Bone marrow (tissue), 2 donors: ENCODE results near the gene SMARCA2.

Experiments used
- DNase-seq, 2 donors: peaks; one replicate each; lab custom pipeline; 2025; lab: John Stamatoyannopoulos, UW

Gene SMARCA2

DNA sequence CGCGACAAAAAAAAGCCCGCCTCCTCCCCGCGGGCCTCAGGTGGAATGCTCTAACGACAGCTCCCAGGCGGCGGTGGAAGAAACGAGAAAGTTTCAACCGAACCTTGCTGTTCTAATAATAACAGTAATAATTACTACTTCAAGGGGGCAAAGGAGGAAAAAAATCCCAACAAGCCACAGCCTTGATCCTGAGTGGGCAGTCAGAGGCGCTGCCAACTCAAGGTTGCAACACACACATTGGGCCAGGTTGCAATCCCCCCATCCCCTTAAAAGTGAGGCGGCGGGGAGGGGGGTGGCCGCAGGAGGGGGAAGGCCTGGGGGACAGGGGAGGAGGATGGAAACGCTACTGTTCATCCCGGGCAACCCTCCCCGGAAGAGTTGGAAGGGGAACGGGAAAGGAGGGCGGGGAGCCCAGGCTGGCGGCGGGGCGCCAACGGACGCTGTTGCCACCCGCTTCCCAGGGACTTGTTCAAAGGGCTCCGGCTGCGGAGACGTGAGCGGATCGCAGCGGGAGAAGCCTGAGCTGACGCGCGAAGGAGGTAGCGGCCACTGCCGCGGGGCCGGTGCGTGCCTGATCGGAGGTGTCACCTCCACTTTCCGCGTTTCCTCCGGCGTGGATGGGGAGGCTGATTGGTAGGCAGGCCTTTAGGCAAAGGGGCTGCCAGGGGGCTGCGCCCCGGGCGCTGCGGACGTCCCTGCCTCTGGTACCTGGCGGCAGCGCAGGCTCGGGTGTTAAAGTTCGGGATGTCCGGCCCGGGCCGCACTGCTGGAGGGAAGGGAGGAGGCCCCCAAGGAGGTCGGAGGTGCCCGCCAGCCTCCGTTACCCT is 647 bp downstream of the SMARCA2 start:
- DNase-seq = peak in 1 of 2 donors; percentile 40

DNA sequence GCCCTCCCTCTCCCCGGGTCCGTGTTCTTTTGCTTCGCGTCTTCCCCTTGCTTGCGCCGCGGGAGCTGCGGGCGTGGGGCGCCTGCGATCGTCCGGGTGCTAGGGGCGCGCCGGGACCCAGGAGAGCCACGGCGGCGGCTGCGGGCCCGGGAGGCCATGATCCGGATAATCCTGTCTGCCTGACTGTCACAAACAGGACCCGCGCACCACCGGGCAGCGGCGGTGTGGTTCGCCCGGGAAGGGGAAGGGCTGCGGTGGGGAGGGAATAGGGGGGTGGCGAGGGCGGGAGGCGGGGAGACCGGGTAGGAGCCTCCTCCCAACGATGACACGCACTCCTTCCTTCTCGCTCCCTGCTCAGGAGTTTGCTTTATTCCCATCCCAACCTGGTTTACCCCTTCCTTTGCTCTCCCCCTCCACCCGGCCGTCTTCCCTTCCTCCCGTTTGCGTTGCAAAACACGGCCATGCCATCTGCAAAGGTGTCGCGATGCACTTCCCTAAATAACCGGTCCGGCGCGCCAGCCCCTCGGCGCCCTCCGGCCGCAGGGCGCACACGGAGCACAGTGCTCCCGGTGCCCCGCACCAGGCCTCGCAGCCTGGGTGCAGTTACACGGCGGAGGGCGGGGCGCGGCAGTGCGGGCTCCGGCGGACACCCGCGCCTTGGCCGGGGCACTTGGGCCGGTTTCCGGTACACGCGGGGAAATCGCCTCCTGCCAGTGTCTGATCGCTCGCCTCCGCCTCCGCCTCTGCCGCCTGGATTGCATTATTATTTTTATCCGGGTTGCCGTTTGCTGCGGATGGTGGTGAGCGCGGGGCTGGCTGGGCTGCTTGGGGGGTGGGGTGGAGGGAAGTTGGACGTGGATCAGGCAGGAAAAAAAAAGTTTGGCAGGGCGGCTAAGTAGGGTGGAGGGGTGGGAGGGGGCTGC is 1.5 kb downstream of the SMARCA2 start:
- DNase-seq = peak; percentile 33 to 41

DNA sequence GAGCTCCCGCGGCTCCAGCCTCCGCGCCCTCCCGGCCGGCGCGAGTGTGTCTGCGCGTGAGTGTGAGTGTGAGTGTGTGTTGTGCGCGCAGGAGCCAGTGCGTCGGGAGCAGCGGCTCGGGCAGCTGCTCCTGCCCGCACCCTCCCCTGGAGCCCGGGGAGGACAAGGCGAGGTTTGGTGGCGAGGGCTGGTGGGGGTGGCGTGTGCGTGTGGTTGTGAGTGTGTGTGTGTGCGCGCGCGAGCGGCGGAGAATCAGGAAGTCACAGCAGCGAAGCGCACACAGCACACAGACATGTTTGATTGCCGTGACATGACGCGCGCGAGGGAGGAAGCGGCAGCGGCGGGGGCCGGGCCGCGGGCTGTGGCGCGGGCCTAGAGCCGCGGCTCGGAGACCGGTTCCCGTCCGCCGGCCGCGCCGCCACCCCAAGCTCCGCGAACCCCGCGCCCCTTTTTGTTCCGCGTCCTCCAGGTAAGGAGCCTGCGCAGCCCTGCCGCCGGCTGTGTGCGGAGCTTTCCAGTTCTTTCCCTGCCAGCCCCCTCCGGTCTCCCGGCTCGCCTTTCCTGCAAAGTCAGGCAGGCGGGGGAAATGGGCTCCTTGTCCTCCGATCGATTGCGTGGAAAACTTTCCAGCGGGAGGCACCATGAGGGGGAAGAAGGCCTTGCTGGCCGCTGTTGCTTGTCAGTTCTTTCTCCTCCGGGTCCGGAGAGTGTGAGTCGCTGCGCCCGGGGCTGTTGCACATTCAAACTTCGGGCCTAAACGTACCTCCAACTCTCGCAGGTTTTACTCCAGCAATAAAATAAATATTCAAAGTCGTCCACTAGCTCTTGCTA is 2.4 kb downstream of the SMARCA2 start:
- DNase-seq = peak; percentile 45 to 79

DNA sequence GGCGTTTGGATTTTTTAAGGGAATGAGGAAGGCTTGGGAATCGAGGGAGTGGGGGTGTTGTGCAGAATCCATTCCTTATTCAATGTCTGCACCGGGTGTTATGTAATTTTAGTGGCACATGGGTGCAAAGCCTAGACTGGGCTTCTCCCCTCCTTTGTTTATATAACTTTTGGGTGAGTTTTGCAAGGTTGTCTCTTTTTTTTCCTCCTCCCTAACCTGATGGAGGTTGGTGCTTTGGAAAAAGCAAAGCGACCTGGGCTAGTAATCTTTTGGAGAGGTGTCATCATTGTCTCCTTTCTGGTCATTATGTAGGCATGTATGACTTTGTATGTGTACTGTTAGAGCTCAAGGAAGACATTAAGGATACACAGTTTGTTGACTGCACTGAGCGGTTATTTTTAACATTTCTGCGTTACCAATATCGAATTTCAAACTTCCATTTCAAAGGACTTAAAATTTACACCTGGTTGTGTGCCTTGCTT is 3.1 kb downstream of the SMARCA2 start:
- DNase-seq = no peak

DNA sequence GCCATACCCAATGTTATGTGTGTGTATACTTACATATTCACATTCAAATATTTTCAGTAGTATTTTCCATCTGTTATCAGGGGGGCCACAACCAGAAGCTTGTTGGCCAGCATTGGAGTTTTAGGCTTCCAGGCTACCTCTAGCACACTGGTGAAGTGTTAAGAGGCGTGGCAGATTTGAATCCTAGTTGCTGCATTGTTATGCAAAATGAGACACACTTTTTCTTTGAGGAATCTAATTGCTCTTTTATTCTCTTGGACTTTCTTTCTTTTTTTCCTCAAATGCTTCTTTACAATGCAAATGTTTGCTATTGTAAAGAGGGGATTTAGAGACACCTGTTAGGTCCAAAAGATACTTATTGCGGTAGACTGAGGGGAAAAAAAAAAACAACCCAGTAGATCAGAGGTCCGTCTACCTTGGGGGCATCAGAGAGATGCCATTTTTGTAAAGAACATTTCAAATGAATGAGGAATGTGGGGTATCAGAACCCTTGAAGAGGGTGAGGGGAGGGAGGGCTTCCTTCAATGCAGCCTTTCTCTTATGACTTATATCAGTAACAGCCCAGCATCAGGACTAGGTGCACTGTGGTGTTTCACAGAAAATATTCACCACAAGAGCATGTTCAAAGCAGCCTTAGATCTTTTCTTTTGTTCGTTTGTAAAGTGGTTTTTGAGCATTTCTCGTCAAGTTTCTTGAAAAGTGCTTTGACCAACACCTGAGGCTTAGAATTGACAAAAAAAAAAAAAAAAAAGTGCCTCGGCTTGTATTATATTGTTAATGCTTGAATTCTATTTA is 3.8 kb downstream of the SMARCA2 start:
- no peak for DNase-seq

DNA sequence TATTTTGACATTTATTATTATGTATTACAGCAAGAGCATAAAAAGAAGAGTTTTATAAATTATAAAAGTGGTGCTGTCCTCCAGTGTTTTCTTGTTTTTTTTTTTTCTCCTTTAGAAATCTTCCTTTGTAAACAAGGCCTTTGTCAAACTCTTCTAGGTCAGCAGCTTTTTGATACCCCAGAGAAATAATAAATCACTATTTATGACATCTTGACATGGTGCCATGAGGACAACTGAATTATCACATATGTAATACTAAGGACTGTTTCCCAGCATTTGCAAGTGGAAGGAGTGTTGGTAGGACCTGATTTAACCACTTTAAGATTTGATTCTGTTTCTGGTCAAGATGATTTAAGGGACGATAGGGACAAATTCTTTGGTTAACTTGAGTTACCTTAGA is 4.6 kb downstream of the SMARCA2 start:
- DNase-seq = no peak

DNA sequence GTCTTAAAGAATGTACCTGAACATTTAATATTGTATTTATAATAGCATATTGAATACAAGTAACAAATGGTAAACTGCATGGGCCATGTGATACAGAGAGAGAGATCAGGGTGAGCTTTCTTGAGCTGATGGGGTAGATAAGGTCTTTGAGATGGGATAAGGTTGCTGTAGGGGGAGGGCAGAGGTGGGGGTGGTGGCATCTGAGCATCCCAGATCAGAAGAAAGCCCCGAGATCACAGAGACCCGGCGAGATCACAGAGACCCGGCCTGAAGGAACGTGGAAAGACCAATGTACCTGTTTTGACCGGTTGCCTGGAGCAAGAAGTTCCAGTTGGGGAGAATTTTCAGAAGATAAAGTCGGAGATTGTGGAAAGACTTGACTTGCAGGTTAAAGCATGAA is 6.6 kb downstream of the SMARCA2 start:
- no peak for DNase-seq

DNA sequence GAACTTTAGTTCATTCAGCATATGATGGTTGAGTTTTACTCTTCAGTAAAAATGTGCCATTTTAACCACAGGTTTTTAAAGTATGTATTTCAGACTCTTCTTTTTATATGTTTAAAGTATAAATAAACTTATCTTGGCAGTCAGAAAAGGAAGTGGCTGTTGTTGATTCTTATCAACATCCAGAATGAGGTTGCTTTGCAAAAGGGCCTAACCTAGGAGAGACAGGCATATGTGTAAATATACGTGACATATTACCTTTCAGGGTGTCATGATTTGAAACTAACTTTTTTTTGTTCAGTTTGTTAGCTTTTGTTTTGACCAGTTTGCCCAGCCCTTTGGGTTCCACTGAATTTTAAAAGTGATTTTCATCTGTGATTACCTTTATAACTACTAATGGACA is 7.4 kb downstream of the SMARCA2 start:
- DNase-seq = peak in 1 of 2 donors; percentile 64

DNA sequence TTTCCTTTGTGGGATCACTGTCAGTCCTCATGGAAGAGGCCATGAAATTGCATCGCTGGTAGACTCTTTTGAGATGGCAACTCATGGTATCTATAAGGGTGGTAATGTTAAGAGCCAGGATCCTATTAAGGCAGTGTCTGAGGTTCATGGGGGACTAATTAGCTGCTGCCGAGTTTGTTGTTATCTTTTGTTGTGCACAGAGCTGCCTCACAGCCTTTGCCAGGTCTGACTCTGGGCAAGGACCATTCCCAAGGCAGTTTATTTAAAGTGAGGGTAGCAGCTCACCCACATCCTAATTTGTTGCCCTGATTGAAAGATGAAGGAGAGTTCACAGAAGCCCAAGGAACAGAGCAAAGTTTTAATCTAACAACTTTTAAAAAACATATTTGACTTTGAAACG is 7.9 kb downstream of the SMARCA2 start:
- DNase-seq = no peak

DNA sequence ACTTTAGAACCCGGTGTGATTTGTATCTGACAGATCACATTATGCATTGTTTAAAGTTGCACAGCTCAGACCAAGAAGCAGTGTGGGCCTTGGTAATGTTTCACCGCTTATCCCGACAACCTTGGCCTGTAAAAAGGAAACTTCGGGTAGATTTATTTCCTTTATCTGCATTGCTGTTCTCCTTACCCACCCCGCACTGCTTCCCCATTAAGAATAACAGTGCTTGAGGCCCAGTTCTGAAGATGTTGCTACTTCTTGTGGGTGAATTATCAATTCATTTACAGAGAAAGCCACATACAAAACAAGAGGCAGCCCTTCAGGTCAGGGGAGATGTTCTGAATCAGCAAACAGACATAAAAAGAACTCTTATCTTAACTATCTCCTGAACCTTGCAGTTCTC is 8.4 kb downstream of the SMARCA2 start:
- DNase-seq = no peak

DNA sequence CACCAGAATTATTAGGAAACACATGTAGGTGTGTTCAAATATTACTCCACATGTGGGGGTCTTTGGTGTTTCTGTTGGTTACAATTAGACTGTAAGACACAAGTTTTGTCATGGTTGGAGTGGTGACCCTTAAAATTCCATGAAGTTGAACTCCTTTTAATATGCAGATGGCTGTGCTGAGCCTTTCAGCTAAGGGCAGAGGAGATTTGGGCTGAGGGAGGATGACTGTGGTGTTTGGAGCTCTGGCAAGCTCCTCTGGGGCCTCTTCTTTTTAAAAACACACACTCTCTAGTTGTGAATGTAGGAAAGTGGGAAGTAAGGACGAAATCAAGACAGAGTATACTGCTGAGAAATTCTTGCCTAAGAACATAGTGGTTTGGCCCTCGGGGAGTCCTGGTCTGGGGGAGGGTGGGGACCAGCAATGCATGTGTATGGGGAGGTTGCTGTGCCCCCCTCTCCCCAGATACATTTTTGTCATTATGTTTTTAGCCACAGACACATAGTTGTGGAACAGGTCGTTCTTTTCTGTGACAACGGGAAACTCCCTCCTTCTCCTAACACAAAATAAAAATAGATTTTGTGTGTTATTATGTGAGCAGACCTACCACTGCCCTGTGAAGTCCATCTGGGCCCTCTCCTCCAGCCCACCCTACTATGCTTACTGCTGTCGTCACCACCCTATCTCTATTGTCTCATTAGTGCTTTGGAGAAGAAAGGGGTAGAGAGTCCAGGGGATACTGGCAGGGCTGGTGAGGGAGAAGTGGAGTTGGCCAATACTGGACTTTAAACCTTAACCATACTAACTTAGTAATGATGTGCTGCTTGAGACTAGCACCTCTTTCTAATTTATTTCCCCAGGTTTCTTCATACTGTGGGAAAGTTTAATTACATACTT is 10.0 kb downstream of the SMARCA2 start:
- DNase-seq = peak in 1 of 2 donors; percentile 12

DNA sequence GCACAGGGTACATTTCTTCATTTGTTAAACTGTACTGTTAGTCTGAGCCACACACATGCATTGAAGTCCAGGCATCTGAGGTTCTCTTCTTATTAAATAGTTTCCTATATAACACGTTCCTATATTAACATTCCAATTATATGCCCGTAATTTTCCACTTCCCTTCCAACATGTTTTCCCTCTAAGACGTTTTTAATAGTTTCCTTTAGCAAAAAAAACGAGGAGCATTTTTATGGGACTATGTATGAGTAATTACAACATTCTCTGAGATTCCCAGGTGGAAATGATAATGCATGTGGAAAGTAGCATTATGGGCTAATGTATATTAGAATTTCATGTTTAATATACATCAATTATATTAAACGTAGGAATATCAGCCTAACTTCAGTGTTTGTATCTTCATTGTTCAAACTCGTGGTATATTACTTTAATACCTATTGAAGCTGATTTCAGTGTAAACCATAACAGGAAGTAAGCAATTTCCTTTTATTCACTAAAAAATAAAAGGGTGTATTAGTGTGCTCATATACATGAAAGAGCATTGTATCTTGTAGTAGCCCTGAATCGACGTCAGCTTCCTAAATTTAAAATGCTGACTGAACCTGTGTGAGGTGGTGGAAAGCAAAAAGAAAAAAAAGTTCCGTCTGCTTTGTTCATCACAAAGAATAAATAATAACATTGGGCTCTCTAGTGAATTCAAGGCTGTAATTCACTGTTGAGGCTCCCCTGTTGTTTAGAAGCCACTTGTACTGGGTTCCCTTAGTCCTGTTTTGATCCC is 11.3 kb downstream of the SMARCA2 start:
- peak in 1 of 2 donors; percentile 27 for DNase-seq

DNA sequence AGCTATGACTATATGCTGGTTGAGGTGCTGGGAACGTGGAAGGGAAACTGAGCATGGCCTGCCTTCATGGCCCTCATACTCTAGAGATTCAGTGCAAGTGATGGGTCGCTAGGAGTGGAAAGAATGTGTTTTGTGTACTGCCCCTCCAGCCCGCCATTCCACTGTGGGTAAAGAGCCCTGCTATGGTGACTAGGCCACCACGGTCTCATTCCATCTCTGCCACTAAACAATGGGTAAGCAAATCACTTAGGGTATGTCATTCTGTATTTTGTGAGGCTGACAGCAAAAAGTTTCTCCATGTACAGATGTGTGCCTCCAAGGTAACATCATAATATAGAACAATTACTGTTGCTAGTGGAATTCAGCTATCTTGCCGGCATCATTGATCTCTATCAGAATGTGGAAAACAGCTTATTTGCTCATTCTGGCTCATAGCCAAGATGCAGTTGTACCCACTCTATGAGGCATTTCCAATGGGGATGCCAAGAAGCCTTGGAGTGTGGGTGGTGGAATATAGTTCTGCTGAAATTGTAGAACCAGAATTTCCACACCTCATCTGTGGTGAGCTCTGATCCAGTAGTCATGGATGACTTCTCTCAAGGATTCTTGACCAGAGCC is 12.5 kb downstream of the SMARCA2 start:
- no peak for DNase-seq

DNA sequence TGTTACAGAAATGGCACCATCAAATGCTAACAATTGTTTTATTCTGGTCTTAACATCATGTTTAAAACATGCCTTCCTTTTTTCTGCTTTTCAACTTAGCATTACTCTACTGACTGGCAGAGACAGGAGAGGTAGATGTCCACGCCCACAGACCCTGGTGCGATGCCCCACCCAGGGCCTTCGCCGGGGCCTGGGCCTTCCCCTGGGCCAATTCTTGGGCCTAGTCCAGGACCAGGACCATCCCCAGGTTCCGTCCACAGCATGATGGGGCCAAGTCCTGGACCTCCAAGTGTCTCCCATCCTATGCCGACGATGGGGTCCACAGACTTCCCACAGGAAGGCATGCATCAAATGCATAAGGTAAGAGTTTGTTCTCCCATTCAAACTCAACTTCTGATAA is 13.7 kb downstream of the SMARCA2 start:
- no peak for DNase-seq

DNA sequence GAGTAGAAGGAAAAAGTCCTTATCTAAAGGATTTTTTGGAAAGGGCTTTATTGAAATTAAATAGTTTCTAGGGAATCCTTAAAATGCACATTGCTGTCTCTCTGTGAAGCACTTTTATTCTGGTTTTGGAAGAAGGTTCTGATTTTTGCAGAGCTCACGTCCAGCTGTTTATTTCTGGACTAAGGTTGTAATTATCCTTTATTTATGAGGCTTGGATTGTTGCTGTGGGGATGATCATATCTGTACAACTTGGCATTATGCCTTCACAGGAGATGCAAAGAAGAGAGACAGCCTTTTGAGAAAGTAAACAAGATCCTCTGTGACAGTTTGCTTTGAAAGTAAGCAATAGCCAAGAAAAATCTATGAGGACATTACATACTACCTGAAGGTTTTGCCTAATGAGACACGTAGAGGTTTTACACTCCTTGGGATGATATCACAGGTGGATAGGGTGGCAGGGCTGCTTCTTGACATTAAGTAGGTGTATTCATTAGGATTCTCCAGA is 14.6 kb downstream of the SMARCA2 start:
- DNase-seq = no peak

DNA sequence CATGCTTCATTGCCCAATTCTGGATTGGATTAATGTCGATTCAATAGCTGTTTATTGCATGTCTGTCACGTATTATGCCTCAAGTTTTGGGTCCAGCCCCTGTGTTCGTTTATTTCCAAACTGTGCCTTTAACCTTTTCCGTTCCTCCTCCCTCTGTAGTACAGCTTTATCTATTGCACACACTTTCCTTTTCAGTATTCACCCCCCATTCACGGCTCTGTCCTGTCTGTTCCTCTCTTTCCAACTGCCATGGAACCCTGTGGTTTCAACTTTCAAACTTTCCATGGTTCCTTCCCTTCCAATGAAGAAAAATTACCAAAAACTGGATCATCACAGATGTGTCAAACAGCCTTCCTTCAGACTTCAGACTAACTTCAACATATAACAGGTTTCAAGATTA is 17.1 kb downstream of the SMARCA2 start:
- no peak for DNase-seq

DNA sequence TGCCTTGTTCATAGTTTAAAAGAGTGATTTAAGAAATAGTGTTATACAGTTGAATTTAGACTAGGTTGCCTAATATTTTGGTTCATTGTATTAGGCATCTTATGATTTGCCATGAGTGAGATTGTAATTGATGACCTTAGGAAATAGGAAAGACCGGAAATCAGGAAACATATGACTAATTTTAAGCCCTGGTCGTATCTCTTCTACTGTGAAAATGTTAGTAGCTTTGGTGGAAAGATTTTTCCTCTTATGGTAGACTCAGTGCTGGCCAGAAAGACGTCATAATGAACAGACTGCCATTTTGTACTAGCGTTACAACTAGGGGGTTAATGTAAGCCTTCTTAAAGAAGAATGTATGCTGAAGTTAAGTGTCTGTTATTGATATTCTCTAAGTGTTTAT is 21.7 kb downstream of the SMARCA2 start:
- no peak for DNase-seq

DNA sequence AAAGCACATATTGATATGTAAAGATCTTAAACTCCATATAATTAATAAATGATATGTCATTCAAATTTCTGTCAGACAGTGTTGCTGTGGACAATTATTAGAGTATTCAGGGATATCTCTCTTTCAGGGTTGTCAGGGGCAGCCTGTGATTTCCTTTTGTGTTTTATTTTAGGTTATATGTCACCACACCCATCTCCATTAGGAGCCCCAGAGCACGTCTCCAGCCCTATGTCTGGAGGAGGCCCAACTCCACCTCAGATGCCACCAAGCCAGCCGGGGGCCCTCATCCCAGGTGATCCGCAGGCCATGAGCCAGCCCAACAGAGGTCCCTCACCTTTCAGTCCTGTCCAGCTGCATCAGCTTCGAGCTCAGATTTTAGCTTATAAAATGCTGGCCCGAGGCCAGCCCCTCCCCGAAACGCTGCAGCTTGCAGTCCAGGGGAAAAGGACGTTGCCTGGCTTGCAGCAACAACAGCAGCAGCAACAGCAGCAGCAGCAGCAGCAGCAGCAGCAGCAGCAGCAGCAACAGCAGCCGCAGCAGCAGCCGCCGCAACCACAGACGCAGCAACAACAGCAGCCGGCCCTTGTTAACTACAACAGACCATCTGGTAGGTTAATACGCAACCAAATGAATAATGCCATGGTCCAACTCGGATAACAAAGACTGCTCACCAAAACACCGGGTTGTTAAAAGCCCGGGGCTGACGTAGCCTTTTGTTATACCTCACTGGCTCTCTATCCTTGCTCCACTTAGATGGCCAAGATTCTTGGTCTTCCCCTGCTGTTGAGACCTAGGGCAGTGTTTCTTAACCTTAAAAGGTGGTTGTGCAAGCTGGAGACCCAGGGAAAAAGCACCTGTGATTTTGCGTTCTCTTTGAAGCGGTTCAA is 24.4 kb downstream of the SMARCA2 start:
- no peak for DNase-seq
